Head of caudate nucleus (tissue), 42 donors: ENCODE results near the gene CELF6.

Experiments
- DNase-seq, 42 donors: peaks; one replicate each; pipeline versions ENCODE4 v3.0.0 to v3.0.0-alpha.2; 2020 to 2021; ENCODE audit warnings: mixed read lengths in 7 of 42
- intact Hi-C: fragments of 100-400 bp; cut with DNase I; formaldehyde crosslinking; loops from one replicate; pipeline ENCODE4 v1.15.0; 2022

CELF6 gene

DNA sequence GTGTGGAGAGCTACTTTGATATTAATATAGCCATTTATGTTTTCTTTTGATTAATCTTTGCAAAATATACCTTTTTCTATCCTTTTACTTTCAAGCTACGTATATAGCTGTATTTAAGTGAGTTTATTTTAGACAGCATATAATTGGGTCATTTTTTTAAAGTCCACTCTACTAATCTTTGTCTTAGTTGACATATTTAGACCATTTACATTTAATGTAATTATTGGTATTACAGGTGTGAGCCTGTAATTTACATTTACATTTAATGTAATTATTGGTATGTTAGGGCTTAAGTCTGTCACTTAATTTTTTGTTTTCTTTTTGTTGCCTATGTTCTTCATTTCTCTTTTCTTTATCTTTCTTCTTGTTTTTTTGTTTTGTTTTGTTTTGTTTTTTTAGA lies 3.8 kb upstream of the CELF6 start:
- intact Hi-C loops = no loop called here

DNA sequence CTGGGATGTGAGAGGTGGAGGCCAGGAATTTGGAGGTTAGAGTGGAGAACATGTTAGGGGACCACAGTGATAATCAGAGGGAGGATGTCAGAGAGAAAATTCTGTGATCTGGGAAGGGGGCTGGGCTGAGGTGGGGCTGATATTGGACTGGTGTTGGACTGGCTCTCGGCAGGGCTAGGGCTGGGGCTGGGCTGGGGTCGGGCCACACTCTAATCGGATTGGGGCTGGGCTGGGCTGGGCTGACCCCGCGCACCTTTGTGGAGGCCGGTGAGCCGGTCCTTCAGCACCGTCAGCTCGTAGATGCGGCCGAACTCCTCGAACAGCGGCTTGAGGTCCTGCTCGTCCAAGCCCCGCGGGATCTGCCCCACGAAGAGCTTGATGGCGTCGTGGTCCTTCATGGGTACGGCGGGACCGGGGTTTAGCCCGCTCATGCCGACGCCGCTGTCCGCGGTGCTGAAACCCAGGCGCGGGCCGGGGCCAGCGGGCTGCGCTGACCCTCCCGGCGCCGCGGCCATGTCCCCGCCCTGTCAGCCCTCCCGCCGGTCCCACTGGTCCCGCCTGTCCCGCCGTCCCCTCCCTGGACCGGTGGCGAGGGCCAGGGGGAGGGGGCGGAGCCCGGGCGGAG lies 485 bp downstream of the CELF6 start:
- peak in 41 of 42 donors; percentile 5 to 84 (median 54) for DNase-seq
- intact Hi-C loops = loop anchor here (10.0 kb wide), 1 partner anchor 55 kb away; the partner anchor contains the start of gene HEXA

More for the DNA sequence above, 3.8 kb upstream of the CELF6 start:
- no peak for DNase-seq

DNA sequence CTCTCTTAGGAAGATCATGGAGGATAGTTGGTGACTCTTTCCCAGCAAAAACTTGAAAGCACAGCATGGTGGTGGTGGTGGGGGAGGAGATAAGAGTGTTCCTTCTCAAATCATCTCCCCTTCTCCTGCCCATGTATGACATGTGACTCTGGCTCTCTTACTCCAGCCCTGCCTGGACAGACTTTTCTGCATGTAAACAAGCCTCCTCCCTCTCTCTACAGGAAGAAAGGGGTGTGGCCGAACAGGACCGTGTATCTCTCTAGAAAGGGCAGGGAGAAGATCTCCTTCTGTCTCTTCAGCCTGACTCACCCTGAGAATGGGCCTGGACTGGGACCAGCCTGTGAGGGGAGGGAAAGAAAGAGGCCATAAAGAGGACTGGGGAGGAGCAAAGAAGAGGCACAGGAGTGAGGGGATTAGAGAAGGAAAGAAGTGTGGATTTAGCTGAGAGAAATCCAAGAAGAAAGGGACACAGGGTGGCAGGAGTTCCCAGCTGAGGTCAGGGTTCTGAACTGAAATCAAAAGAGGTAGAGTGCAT lies 1.5 kb downstream of the CELF6 start:
- intact Hi-C loops = loop anchor here (10.0 kb wide), 1 partner anchor 56 kb away; the partner anchor contains the start of gene HEXA
- DNase-seq = no peak

DNA sequence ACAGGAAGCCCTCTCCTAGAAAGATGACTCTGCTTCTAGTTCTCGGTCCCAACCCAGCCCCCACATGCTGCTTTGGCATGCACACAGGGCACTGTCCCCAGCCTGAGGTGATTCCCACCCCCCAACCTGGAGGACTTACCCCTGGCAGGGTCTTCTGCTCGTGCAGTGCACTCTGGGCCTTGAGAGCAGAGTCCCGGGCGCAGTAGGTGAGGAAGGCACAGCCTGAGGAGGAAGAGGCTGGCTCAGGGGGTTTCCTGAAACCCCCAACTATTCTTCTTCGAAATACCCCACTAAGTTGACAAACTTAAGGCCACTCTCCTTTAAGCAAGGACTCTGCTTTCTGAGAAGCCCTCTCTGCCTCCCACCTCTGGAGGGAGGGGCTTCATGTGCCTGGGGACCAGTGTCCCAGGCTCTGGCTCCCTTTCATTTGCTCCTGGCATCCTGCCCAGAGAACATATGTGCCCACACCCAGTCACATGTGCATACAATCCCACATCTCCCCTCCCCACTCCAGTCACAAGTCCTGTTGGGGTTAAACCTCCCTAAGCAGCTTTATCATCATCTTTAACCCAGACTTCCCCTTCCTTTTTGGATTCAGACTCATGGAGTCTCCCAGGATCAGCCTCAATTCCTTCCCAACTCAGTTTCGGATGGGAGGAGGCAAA lies 4.1 kb downstream of the CELF6 start:
- peak in 1 of 42 donors; percentile 28 for DNase-seq
- intact Hi-C loops = loop anchor here (10.0 kb wide), 1 partner anchor 59 kb away; the partner anchor contains the start of gene HEXA

DNA sequence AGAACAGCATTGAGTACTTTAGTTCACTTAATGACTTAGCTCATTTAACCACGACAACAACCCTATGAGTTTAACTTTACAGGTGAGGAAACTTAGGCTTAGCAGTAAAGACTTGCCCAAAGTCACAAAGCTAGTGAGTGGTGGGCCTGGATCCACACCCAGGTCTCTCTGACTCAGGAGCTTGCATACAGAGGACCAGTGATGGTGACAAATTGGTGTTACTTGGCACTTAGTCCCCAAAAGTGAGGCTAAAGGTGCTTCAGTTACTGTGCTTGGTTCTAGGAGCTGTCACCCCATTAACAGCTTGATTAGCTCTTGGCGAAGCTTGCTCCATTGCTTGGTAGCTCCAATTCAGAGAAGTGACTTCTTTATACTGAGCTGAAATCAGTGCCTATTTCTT lies 6.1 kb downstream of the CELF6 start:
- intact Hi-C loops = loop anchor here (10.0 kb wide), 1 partner anchor 61 kb away; the partner anchor contains the start of gene HEXA
- DNase-seq = peak in 1 of 42 donors; percentile 20

DNA sequence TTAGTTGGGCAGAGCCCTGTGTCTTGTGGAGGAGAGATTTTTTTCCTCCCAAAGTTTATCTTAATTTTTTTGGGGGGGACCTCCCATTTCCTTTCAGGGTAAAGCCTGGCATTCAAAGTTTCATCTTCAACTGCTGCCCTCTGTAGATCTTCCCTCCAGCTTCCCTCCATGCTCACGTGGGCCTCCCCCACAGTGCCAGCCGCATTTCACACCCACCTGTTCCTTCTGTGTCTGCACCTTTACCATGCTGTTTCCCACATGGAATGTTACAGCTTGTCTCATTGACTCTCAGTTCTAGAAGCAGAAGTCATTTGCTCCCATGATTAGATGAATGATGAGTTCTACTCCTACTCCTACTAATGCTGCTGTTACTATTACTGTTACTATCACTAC lies 6.5 kb downstream of the CELF6 start:
- intact Hi-C loops = loop anchor here (10.0 kb wide), 1 partner anchor 61 kb away; the partner anchor contains the start of gene HEXA

DNA sequence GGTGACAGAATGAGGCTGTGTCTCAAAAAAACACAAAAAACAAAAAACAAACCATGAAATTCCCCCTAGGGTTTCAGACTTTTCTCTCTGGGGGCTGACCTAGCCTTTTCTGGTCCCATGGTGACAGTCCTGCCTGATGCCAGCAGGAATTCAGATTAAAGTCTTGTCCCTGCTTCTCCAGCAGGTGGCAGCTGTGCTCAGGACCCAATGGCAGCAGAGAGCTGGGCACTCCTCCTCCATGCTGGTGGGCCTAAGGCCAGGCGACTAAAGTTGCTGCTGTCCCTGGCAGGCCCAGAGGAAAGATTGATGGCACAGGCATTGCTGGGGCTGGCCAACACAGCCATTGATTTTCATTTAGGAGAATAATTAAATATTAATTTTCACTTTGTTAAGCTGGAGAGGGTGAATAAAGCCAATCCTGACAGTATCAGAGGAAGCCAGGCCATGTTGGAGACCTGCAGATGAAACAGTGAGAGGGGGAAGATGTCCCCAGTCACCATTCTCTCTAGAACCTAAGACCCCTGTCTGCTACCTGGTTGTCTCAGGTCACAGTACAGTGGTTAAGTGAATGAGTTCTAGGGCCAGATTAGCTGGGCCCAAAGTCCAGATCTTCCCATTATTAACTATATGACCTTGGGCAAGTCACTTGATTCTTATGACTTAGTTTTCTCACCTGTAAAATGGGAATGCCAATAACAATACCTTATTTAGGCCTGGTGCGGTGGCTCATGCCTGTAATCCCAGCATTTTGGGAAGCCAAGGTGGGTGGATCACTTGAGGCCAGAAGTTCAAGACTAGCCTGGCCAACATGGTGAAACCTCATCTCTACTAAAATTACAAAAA lies 7.1 kb downstream of the CELF6 start:
- intact Hi-C loops = loop anchor here (10.0 kb wide), 1 partner anchor 62 kb away; the partner anchor contains the start of gene HEXA
- peak; percentile 35 to 81 (median 62) for DNase-seq

More for the DNA sequence above, 6.5 kb downstream of the CELF6 start:
- peak; percentile 49 to 92 (median 78) for DNase-seq

DNA sequence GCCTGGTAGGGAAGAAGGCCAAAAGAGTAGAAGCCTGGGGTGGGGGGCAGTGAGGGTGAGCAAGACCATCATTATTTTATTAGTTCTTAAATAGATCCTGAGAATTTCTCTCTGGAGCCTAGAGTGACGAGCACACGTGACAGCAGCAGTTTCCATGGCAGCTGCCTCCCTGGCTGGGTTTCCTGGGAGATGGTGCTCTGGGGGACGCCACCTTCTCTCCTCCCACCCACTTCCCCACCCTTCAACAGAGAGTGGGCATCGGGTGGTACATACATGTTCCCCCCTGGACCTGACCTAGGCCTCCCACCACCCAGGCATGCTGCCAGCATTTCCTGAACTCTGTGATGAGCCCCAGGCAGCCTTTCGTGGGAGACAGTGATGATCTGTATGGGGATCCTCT lies 12.9 kb downstream of the CELF6 start:
- DNase-seq = peak; percentile 20 to 83 (median 58)
- intact Hi-C loops = no loop called here

DNA sequence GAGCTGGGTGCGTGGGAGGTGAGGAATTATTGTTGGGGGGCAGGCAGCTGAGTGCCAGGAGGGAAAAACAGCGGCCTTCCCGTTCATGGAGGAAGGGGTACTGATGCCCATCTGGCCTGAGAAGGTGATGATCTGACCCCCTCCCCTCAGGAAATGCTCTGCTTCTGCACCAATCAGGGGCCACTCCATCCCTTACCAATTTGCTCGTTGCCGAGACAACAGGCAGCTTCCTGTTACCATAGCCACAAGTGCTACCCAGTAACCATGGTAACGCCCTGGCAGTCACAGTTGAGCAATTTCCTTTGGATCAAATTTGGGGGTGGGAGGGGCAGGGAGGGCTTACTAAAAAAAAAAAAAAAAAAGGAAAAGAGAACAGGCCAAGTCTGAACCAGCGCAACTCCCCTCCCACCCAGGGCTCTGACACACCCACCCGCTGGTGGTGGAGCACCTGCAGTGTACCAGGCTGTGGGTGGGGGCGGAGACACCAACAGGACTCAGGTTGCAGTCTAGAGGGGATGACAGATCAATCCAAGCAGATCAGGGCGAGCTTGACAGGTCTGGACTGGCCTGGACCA lies 13.7 kb downstream of the CELF6 start:
- intact Hi-C loops = no loop called here

DNA sequence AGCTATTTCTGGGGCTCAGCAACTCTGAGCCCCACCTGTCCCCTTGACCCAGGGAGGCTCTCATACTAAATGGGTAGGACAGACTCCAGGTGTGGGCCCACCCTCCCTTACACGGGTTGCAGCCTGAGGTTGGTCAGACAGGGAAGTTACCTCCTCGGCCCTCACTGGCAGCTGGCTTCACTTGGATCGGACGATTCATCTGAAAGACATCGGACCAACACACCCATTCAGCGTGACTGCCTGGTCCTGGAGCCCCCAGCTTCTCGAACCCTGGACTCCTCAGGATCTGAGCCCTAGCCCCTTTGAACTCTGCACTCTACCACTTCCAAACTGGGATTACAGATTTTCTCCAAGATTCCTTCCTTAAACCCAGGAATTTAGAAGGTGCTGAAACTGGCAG lies 15.4 kb downstream of the CELF6 start:
- DNase-seq = no peak
- intact Hi-C loops = no loop called here

More for the DNA sequence above, 13.7 kb downstream of the CELF6 start:
- peak; percentile 46 to 96 (median 77) for DNase-seq

DNA sequence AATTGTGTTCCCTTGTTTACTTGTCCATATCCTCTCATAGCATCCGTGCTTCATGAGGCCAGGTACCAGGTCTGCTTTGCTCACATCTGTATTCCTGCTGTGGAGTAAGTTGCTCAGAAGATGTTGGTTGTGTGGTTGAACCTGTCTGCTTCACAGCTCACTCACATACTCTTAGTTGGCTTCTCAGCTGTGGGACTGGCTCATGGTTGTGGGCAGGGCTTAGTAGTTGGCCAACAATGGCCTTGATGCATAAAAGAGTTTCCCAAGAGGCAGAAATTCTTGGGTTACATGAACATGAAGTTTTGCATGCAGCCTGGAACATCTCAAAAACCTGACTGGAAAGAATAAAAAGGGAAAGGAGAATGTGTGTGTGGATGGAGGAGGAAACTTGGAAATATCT lies 17.0 kb downstream of the CELF6 start:
- DNase-seq = no peak
- intact Hi-C loops = no loop called here

DNA sequence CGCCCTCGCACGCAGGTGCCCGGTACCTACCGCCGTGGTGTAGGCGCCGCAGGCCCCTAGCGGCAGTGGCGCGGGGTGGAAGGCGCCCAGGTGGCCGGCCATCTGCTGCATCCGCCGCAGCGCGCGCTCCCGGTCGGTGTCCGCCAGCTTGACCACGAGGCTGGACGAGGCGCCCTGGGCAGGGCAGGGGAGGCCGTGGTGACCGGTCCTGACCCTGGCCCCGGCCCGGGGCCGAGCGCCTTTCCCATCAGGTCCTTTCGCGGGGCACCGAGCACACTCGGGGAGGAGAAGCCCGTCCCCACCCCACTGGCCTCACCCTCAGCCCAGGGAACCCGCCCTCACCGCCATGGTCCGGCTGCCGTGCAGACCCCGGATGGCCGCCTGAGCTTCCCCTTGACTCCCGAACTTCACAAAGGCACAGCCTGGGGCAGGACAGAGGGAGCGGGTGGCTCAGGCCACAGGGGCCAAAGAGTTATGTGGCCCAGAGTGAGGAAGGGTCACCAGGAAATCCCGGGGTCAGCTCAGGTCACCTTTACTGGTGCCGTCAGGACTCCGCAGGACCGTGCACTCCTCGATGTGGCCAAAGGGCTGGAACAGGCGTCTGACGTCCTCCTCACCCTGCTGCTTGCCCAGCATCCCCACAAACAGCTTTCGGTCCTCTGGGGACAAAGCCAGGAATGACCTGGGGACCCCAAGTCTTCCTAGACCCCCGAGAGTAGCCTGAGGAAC lies 30.2 kb downstream of the CELF6 start:
- DNase-seq = no peak
- intact Hi-C loops = no loop called here

DNA sequence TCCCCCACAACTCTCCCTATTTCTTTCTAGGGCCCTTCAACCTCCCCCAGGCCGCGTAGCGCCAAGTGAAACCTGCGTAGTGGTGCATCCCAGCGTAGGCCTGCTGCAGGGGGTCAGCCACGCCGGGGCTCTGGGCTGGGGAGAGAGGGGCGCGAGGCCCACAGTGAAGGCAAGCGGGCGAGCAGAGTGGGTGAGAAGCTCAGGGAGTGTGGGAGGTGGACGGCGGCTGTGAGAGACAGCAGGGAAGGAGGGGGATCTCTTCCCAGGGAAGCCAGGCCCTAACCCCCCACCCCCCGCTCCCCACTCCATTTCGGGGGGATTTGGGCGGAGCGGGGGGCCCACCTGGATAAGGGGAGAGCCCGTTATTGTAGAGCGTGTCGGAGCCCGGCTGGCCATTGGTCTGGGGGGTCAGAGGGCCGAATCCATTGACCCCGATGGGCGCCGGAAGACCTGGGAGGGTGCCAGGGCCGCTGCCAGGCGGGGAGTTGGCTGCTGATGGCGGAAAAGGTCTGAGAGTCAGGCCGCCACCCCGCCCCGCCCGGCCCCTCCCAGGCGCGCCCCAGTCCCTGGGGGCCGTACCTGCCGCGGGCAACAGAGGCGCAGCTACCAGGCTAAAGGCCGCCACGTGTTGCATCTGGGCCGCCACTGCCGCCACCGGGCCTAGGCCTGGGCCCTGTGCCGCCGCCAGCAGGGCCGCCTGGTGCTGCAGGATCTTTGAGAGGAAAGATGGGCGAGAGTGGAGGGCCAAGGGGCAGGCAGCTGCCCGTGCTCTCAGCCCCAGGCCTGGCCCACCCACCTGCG lies 31.0 kb downstream of the CELF6 start:
- DNase-seq = no peak
- intact Hi-C loops = no loop called here

DNA sequence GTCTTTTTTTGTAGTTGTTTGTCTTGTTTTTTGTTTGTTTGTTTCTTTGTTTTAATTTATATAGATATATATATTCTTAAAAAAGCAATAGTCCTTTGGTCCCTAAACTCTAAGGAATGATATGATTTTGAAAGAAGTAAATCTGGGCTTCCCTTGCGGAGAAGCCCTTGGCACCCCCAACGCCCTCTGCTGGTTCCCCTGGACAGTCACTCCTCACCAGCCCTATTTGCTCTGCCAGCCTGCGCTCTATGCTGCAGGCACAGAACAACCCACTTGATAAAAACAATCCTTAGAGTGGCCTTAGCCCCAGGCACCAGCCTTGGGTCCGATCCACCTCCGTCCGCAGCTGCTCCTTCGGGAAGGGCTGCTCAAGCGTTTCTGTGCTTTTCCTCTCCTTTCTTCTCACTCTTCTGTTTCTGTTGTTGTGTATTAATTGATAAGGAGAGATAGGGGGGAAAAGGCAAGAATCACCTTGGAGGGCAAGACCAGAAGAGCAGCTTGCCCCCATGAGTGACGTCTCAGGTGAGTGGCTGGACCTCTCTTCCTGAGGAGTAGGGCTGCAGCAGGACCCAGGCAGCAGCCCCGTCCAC lies 33.9 kb downstream of the CELF6 start:
- DNase-seq = peak in 20 of 42 donors; percentile 7 to 58 (median 22)
- intact Hi-C loops = no loop called here

DNA sequence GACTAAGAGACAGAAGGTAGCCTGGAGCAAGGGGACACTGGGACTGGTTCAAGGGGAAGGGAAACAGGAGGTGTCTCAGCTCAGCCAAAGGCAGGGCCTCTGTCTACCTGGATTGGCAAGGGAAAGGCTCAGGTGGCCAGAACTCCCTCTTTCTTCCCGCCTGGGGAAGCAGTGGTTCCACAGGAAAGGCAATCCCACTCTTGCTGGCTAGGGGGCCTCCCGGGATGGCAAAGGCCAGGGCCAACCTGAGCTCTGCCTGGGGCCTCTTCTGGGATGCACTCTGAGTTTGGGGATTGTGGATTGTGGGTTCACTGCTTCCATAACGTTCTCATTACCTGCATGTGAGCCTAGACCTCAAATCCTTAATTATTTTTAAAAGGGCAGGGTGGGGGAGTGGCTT lies 34.6 kb downstream of the CELF6 start:
- DNase-seq = no peak
- intact Hi-C loops = no loop called here

DNA sequence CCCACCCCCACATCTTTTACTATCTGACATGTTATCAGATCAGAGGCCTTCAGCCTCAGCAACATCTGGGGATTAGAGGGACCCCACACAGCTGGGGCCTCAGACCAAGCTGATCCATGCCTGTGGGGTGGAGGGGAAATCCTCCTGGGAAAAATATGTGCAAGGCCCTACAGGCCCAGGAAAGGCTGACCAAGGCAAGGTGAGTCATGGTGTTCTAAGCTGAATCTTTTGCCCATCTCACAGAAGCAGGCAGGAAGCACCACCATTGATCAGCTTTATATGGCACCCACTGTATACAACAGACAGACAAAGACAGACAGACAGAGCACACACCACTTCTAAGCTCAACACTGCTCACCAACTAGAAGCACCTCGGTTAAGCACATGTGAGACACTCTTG lies 35.2 kb downstream of the CELF6 start:
- no peak for DNase-seq
- intact Hi-C loops = no loop called here

DNA sequence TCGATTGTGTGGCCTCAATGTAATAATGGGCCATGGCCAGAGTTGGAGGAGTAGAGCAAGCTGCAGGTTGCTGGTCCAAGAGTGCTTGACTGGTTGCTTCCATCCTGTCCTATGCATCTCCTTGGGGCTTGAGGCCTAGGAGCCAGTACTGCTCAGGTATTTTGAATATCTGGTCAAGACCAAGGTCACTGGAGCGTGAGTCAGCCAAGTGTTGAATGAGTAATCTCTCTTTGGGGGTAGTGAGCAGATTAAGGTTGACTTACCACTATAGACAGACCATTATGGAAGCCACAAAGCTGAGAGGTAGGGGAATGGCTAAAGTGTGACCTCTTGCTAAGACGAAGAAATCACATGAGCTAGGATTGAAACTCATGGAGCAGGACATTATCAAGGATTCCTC lies 38.2 kb downstream of the CELF6 start:
- DNase-seq = no peak
- intact Hi-C loops = no loop called here
